H1 (cell line): ENCODE measurements around the gene GLT8D2. TPM values are rescaled to one million over a fixed set of nuclear protein-coding genes. Genes with fewer than 3 reads are reported as not detected.
"Not testable (repeated sequence)": the region's sequence is repeated elsewhere in the genome, so short reads cannot be mapped to it uniquely, and the experiment has no call there.

Source experiments
- CTCF ChIA-PET: fragments of 300-600 bp; sonication (Branson Sonifier 250); formaldehyde crosslinking; loops from one replicate; lab custom pipeline; 2021; ENCODE audit not compliant: partially characterized antibody; lab: Charles Lee
- POLR2A ChIA-PET: fragments of 300-600 bp; sonication (Branson Sonifier 250); formaldehyde crosslinking; loops from one replicate; lab custom pipeline; 2021; ENCODE audit warnings: inconsistent platforms; ENCODE audit not compliant: partially characterized antibody; lab: Charles Lee
- DNase-seq, 2 experiments: peaks; one replicate each; pipeline versions ENCODE4 v3.0.0 to v3.0.0-alpha.2; 2010 to 2022; ENCODE audit warnings: low spot score in 2 of 2, low read depth in 1 of 2, mixed read lengths in 1 of 2
- FAIRE-seq: peaks from 2 replicates; lab custom pipeline; 2011; peaks lifted over from hg19 to GRCh38; lab: Jason Lieb, UNC
- H2AFZ ChIP-seq: 2 replicates; pipeline ENCODE4 v1.8.1; 2012; ENCODE audit warnings: low read length, inconsistent platforms
- H2AK5ac ChIP-seq: 2 replicates; pipeline ENCODE4 v1.6.1; 2013; ENCODE audit warnings: low read depth, low read length
- H2BK120ac ChIP-seq: replicated peaks from 2 replicates; pipeline ENCODE3; 2013; ENCODE audit warnings: low read depth, low read length, inconsistent platforms
- H2BK12ac ChIP-seq: 2 replicates; pipeline ENCODE4 v1.6.1; 2013; ENCODE audit warnings: low read depth, low read length
- H2BK15ac ChIP-seq: 2 replicates; pipeline ENCODE4 v1.6.1; 2013; ENCODE audit warnings: low read length
- H2BK20ac ChIP-seq: 2 replicates; pipeline ENCODE4 v1.6.1; 2013; ENCODE audit warnings: low read length
- H2BK5ac ChIP-seq: 2 replicates; pipeline ENCODE4 v1.6.1; 2013; ENCODE audit warnings: low read depth, low read length
- H3K14ac ChIP-seq: 2 replicates; pipeline ENCODE4 v1.6.1; 2013; ENCODE audit warnings: inconsistent platforms; ENCODE audit not compliant: insufficient read length
- H3K18ac ChIP-seq: 2 replicates; pipeline ENCODE4 v1.6.1; 2013; ENCODE audit warnings: low read length; ENCODE audit errors: extremely low read depth
- H3K23ac ChIP-seq: 2 replicates; pipeline ENCODE4 v1.6.1; 2013; ENCODE audit warnings: inconsistent platforms; ENCODE audit not compliant: insufficient read length
- H3K23me2 ChIP-seq: 2 replicates; pipeline ENCODE4 v1.6.1; 2013; ENCODE audit warnings: low read depth, low read length
- H3K27ac ChIP-seq: 2 replicates; pipeline ENCODE4 v1.6.1; 2011; ENCODE audit warnings: low read depth, low read length, inconsistent platforms
- H3K27me3 ChIP-seq, 4 experiments: replicated peaks in 1 of 4; 1 replicate in 1 of 4; 2 replicates in 3 of 4; pipeline versions ENCODE4 v1.6.1 to v1.8.1; 2011 to 2013; ENCODE audit warnings: low read length in 3 of 4, mild to moderate bottlenecking in 3 of 4, inconsistent platforms in 2 of 4, mixed read lengths in 2 of 4, moderate library complexity in 1 of 4; ENCODE audit not compliant: control insufficient read depth in 3 of 4, insufficient read depth in 3 of 4; ENCODE audit errors: extremely low read depth in 1 of 4
- H3K36me3 ChIP-seq, 4 experiments: 2 replicates each; pipeline versions ENCODE4 v1.6.1 to v1.8.1; 2011 to 2013; ENCODE audit warnings: mild to moderate bottlenecking in 4 of 4, low read length in 3 of 4, moderate library complexity in 2 of 4, control low read depth in 1 of 4, inconsistent platforms in 1 of 4; ENCODE audit not compliant: insufficient read depth in 4 of 4, control insufficient read depth in 2 of 4
- H3K4ac ChIP-seq: replicated peaks from 2 replicates; pipeline ENCODE3; 2013; ENCODE audit warnings: low read length, low read depth, mixed read lengths, inconsistent platforms; ENCODE audit not compliant: insufficient read length
- H3K4me1 ChIP-seq, 4 experiments: replicated peaks in 1 of 4; 1 replicate in 1 of 4; 2 replicates in 3 of 4; pipeline versions ENCODE4 v1.6.1 to v1.8.1; 2011 to 2013; ENCODE audit warnings: low read length in 3 of 4, inconsistent platforms in 2 of 4, mixed read lengths in 1 of 4; ENCODE audit not compliant: insufficient read depth in 4 of 4, control insufficient read depth in 3 of 4
- H3K4me2 ChIP-seq, 2 experiments: 2 replicates each; pipeline versions ENCODE4 v1.6.1 to v1.8.1; 2011 to 2013; ENCODE audit warnings: low read depth in 2 of 2, low read length in 2 of 2, control low read depth in 1 of 2, inconsistent platforms in 1 of 2, mild to moderate bottlenecking in 1 of 2; ENCODE audit not compliant: insufficient read depth in 1 of 2
- H3K4me3 ChIP-seq, 4 experiments: fragments of 200-600, 300-600 bp in 1 of 4; sonication (generic), shearing (Covaris generic), sonication (Bioruptor Twin) in 1 of 4; 2 replicates each; pipeline versions ENCODE4 v1.5.1 to v1.8.1; 2011 to 2016; ENCODE audit warnings: low read length in 4 of 4, low read depth in 3 of 4, control low read depth in 2 of 4, inconsistent platforms in 2 of 4, mild to moderate bottlenecking in 2 of 4, mixed read lengths in 1 of 4, moderate library complexity in 1 of 4; ENCODE audit not compliant: insufficient read depth in 2 of 4; ENCODE audit errors: extremely low read depth in 1 of 4
- H3K56ac ChIP-seq: replicated peaks from 2 replicates; pipeline ENCODE3; 2013; ENCODE audit warnings: low read depth, mild to moderate bottlenecking, mixed read lengths, low read length, inconsistent platforms; ENCODE audit not compliant: insufficient read length
- H3K79me1 ChIP-seq: 2 replicates; pipeline ENCODE4 v1.6.1; 2013; ENCODE audit warnings: low read depth, low read length, control low read depth
- H3K79me2 ChIP-seq, 2 experiments: 2 replicates each; pipeline versions ENCODE4 v1.6.1 to v1.8.1; 2012 to 2013; ENCODE audit warnings: low read length in 2 of 2, mild to moderate bottlenecking in 2 of 2, inconsistent platforms in 1 of 2; ENCODE audit not compliant: insufficient read depth in 2 of 2, control insufficient read depth in 1 of 2
- H3K9ac ChIP-seq, 4 experiments: replicated peaks in 1 of 4; 1 replicate in 1 of 4; 2 replicates in 3 of 4; pipeline versions ENCODE4 v1.6.1 to v1.8.1; 2011 to 2013; ENCODE audit warnings: low read depth in 3 of 4, low read length in 3 of 4, control low read depth in 2 of 4, mild to moderate bottlenecking in 2 of 4, moderate library complexity in 2 of 4, inconsistent platforms in 1 of 4; ENCODE audit errors: extremely low read depth in 1 of 4
- H3K9me3 ChIP-seq, 2 experiments: 2 replicates each; pipeline versions ENCODE4 v1.6.1 to v1.8.1; 2012 to 2013; ENCODE audit warnings: mild to moderate bottlenecking in 2 of 2, moderate library complexity in 2 of 2, control low read depth in 1 of 2, inconsistent platforms in 1 of 2, low read depth in 1 of 2, low read length in 1 of 2, mixed read lengths in 1 of 2; ENCODE audit not compliant: insufficient read depth in 2 of 2
- H4K20me1 ChIP-seq, 2 experiments: replicated peaks in 1 of 2; 2 replicates each; pipeline versions ENCODE3 to v1.8.1; 2011 to 2013; ENCODE audit warnings: inconsistent platforms in 2 of 2, low read length in 2 of 2, mild to moderate bottlenecking in 1 of 2; ENCODE audit not compliant: insufficient read depth in 2 of 2, control insufficient read depth in 1 of 2
- H4K5ac ChIP-seq: 2 replicates; pipeline ENCODE4 v1.6.1; 2013; ENCODE audit warnings: low read length, low read depth, mixed read lengths, inconsistent platforms; ENCODE audit not compliant: insufficient read length
- H4K8ac ChIP-seq: 2 replicates; pipeline ENCODE4 v1.8.0; 2013; ENCODE audit warnings: mild to moderate bottlenecking, moderate library complexity, low read length, inconsistent platforms; ENCODE audit not compliant: insufficient read depth; ENCODE audit errors: extremely low read depth
- H4K91ac ChIP-seq: replicated peaks from 2 replicates; pipeline ENCODE3; 2013; ENCODE audit warnings: low read length, mixed read lengths, inconsistent platforms; ENCODE audit not compliant: insufficient read length
- WGBS, 2 experiments: shearing (Covaris generic) in 1 of 2; methylation state at CpG; one replicate each; pipeline versions ENCODE4 v1.1.6 to v1.1.7; 2013 to 2015; ENCODE audit warnings: low lambda C conversion rate in 2 of 2, mixed read lengths in 2 of 2, inconsistent platforms in 1 of 2, low coverage in 1 of 2, missing lambda C conversion rate in 1 of 2; ENCODE audit not compliant: insufficient replicate concordance in 2 of 2, insufficient coverage in 1 of 2, insufficient read length in 1 of 2; ENCODE audit errors: extremely low coverage in 1 of 2, missing lambda C conversion rate in 1 of 2; 5-methylcytosine and 5-hydroxymethylcytosine counted together
- polyA plus RNA-seq, 7 experiments: library from polyadenylated mRNA; depleted of rRNA in 3 of 7; stranded (reverse) in 5 of 7; unstranded in 2 of 7; fragments of >200 nt in 5 of 7; fragments of 200-250 nt in 2 of 7; gene quantifications; 1 replicate in 5 of 7; 2 replicates in 1 of 7; 4 replicates in 1 of 7; pipeline versions ENCODE4 v1.2.1 to v1.2.3, GENCODE V29; 2011 to 2013; ENCODE audit warnings: missing spikeins in 2 of 7, mixed read lengths in 2 of 7
- total RNA-seq: library from RNA; stranded (reverse); fragmentation: NEBNext Ultra II Directional; extraction: Animal tissue kit (Norgen Biotek cat#: 25700); gene quantifications from 2 replicates; pipeline ENCODE4 v1.2.1, GENCODE V29; 2021

GLT8D2 gene
- total and polyA plus RNA-seq, 2 of the 8 experiments (the other 6 are each of a cell fraction or from before 2014, with no cell fraction given) = 6.8 to 9.8 TPM

GRCh38 chr12:104039769-104040168, 10.2 kb downstream of the GLT8D2 start:
- H3K36me3 ChIP-seq, H2BK120ac ChIP-seq, H2BK12ac ChIP-seq, H3K14ac ChIP-seq, H3K4me3 ChIP-seq, H3K27ac ChIP-seq, H3K79me2 ChIP-seq, H4K20me1 ChIP-seq, FAIRE-seq, H3K9ac ChIP-seq, H3K79me1 ChIP-seq, POLR2A ChIA-PET, H2BK5ac ChIP-seq, H4K8ac ChIP-seq, DNase-seq, H3K4me2 ChIP-seq, H4K91ac ChIP-seq, H2AK5ac ChIP-seq, H3K18ac ChIP-seq, H3K9me3 ChIP-seq, H3K23ac ChIP-seq, H4K5ac ChIP-seq, H3K4ac ChIP-seq, H2BK20ac ChIP-seq, H2AFZ ChIP-seq, H3K4me1 ChIP-seq, H3K23me2 ChIP-seq, H3K27me3 ChIP-seq, H3K56ac ChIP-seq, H2BK15ac ChIP-seq: not testable (repeated sequence)
- 76% methylated on average over 1 of the region's 1 CpG; no CpG with 5 or more reads in 1 of the 2 experiments for WGBS, 2 experiments
- CTCF ChIA-PET = interaction anchor here (1.8 kb wide), 1 partner anchor 18 kb away, joined by 5 read pairs; no protein-coding TSS in a partner anchor

GRCh38 chr12:104036143-104036542, 13.8 kb downstream of the GLT8D2 start:
- H3K14ac ChIP-seq, H3K79me1 ChIP-seq, FAIRE-seq, POLR2A ChIA-PET, H2BK5ac ChIP-seq, H3K56ac ChIP-seq, H3K9ac ChIP-seq, H3K79me2 ChIP-seq, H4K5ac ChIP-seq, H3K18ac ChIP-seq, H2AFZ ChIP-seq, H2BK120ac ChIP-seq, H2BK15ac ChIP-seq, H3K4me1 ChIP-seq, H3K4me2 ChIP-seq, H3K27ac ChIP-seq, H4K8ac ChIP-seq, H3K36me3 ChIP-seq, H3K9me3 ChIP-seq, H4K20me1 ChIP-seq, H3K23me2 ChIP-seq, H3K4me3 ChIP-seq, DNase-seq, H3K23ac ChIP-seq, H2BK20ac ChIP-seq, H4K91ac ChIP-seq, H2BK12ac ChIP-seq, H2AK5ac ChIP-seq, H3K27me3 ChIP-seq, H3K4ac ChIP-seq: not testable (repeated sequence)
- CTCF ChIA-PET = interaction anchor here (0.7 kb wide), 2 partner anchors 90 to 338 kb away, joined by 3 read pairs; no protein-coding TSS in a partner anchor
- 94% methylated on average over 2 of the region's 2 CpGs; no CpG with 5 or more reads in 1 of the 2 experiments for WGBS, 2 experiments
